Measurements from ENCODE around the gene KLF13.
A peak's percentile ranks its signal among the peaks of the same experiment; 100 is the strongest.

Gene KLF13

DNA sequence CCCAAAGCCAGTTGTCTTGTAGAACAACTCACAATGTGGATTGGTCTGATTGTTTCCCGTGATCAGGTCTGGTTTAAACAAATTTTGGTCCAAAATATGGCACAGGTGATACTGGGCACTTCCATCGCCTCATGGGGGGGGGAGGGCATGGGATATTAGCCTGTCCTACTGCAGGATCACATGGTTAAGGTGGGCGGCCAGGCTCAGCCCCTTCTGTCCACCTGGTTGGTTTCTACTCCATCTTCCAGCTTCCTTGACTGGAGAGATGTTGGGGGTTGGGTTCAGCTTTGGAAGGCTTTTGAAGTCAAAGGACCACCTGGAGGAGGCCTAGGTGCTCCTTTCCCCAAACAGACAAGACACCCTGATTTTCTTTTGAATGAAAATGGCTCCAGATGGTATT lies 7.2 kb downstream of the KLF13 start:
- no peak for DNase-seq

DNA sequence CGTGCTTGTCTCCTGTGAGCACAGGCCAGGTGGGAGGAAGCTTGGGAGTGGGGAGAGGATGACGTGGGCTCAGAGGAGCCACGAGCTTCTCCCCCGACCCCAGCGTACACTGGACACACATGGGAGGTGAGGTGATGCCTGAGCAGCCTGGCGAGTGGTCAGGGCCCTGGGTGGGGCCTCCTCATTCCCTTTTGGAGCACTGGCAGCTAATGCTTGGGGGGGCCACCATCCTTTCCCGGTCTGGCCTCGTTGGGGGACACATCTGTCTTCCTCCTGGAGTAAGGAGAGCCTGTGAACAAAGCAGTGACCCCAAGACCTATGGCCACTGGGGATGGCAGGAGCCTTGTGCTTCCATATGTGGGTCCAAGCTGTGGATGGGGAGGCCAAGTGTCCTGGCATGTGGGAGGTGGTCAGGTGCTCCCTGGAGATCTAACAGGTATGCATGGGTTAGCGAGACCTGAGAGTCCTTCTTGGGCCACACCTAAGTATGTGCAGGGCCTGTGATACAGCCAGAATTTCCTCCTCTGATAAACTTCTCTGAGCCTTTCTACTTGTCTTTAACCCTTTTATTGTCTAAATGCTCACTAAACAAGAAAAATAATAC lies 9.5 kb downstream of the KLF13 start:
- no peak for DNase-seq

DNA sequence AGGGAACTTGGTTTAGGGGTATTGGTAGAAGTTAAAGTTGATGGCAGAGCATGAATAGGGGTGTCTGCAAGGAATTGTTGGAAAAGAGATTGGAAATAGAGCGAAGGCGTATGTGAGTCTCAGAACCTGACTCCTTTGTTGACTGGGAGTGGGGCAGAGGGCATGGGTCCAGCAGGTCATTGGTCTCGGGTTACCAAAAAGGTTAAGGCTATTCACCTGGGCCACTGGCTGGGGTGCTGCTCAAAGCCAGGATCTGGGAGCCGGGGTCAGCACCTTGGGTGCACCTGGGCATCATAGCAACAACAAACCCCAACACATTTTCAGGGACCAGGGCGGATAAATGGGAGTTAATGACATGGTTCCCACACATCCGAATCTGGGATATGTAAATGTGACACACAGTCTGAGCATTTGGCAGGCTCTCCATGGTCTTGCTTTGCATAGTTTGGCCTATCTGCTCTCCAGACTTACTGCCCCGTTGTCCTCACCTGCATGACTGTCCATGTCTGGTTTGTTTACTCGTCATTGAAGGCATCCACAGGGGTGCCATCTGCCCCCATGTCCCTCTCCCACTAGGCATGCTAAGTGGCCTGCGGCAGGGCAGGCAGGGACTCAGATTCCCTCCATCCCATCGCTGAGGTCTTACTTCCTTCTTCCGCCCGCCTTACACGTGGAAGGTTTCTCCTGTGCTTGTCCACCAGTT lies 10.1 kb downstream of the KLF13 start:
- no peak for DNase-seq

DNA sequence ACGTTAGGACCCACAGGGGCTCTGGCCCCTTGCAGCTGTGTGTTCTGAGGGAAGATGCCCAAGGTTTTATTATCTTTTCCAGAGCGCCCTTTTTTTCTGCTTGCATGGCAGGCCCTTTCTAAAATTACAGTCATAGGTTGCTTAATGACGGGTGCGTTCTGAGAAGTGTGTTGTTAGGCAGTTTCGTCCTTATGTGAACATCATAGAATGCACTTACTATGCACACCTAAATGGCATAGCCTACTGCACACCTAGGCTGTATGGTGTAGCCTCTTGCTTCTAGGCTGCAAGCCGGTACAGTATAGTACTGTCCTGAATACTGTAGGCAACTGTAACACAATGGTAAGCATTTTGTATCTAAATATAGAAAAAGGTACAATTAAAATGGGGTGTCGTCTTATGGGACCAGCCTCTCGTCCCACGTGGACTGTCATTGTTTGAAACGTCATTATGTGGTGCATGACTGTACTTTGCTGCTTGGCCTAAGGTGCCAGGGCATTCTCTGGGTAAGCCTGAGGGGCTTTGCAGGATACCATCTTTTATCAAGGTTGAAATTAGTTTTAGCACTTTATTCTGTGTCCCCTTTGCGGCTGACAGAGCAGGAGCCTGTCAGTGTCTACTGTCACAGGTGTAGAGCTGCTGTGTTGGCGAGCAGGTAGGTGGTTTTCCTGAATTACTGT lies 10.9 kb downstream of the KLF13 start:
- DNase-seq, result no peak

DNA sequence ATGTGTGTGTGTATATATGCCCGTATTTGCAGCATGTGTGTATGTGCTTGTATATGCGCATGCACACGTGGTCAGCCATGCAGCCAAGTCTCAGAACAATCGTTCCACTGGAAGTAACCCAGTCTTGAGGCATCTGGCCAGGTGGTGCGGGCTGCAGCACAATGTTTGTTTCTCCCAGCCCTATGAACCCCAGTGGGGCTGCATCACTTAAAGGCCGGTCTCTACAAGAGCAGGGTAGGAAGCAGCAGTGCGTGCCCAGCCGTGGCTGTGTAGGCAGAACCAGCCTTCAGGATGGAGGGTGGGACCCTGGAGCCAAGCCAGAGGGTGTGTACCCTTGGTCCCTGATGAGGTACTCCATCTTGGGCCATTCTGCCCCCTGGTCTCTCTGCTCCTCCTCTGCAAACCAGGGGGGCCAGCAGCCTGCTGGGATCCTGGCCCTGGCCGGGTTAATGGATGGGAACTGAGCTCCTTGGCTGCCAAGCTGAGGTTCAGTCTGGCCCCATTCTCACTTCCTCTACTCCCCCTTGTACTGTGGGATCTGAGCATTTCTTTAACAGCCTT lies 11.8 kb downstream of the KLF13 start:
- no peak for DNase-seq

DNA sequence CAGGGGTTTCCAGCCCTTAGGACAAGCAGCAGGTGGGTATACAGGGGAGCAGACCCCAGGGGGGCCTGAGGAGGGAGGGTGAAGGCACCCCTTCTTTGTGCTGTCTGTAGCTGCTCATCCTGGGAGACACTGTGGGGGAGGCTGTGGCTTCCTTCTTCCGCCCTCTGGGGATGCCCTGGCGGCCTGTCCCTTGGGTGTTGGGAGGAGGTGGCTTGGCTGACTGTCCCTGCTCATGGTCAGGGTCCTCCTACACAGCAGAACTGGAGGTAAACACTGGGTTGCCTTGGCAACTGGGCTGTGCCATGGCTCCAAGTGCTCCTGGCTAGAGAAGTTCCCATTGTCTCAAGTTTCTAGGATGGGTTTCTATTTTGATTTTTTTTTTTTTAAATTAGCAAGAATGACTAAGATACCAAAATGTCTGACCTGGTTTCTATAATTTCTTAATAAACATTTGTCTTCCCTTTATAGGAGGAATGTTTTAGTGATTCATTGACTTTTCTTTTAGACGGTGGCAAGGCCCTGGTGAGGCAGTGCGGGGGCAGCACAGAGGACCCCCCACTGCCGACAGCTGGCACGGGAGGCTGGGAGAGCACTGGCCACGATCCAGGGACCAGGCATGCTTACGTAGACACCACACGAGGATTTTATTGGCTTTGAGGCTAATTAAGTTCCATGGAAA lies 12.4 kb downstream of the KLF13 start:
- DNase-seq, result no peak

DNA sequence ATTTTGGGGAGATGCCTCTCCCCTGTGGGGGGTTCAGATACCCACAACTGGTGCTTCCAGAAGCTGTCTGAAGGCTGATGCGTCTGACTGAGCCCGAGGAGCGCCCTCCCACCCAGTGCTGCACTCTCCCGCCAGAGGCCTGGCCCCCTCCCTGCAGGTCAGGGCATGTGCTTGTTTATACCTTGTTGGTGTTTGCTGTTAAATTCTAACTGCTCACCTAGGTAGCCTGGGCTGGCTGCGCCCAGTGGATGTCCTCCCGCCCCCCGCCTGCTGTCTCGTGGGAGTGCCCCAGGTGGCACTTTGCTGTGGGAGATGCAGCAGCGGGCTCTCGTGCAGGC lies 12.9 kb downstream of the KLF13 start:
- DNase-seq, result no peak

DNA sequence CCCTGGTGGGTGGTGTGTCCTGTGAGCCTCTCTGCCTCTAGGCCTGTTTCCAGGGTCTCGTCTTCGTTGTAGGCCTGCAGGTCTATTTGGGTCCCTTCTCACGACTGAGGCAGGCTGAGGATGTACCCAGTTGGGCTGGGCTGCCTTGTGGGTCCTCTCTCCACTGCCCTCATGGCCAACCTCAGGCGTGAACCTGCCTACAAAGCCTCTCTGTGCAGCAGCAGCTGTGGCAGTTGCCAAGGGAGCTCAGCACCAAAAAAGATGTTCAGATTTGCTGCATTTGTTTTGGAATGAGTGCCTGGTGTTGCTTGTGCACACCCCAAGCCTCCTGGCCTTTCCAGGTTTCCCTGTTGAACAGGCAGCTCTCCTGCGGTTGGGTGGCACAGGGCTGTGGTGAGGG lies 13.4 kb downstream of the KLF13 start:
- no peak for DNase-seq

DNA sequence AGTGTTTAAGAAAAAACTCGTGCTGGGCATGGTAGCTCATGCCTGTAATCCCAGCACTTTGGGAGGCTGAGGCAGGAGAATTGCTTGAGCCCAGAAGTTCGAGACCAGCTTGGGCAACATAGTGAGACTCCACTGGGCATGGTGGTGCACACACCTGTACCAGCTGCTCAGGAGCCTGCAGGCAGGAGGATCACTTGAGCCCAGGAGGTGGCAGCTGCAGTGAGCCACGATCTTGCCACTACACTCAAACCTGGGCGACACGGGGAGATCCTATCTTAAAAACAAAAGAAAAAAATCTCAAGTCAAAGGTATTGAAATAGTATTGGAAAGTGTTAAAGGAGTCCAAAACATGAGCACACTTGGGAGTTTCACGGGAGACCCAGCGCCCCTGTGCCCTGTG lies 14.0 kb downstream of the KLF13 start:
- no peak for DNase-seq

DNA sequence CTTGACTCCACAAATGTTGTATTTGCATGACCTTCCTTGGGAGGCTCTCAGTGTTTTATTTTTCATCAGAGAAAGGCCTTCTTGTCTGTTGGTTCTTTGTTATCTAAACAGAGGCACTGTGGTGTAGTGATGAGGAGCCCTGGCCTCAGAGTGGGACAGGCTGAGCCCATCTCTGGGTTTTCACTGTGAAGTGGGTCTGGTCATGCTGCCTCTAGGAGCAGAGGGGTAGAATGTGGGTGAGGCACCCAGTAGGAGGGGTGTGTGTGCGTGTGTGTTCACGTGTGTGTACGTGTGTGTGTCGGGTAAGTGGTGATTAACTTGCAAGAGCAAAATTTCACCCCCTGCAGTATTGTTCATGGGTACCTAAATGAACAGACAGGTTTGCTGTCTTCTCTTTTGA lies 14.4 kb downstream of the KLF13 start:
- peak; percentile 62 for DNase-seq

DNA sequence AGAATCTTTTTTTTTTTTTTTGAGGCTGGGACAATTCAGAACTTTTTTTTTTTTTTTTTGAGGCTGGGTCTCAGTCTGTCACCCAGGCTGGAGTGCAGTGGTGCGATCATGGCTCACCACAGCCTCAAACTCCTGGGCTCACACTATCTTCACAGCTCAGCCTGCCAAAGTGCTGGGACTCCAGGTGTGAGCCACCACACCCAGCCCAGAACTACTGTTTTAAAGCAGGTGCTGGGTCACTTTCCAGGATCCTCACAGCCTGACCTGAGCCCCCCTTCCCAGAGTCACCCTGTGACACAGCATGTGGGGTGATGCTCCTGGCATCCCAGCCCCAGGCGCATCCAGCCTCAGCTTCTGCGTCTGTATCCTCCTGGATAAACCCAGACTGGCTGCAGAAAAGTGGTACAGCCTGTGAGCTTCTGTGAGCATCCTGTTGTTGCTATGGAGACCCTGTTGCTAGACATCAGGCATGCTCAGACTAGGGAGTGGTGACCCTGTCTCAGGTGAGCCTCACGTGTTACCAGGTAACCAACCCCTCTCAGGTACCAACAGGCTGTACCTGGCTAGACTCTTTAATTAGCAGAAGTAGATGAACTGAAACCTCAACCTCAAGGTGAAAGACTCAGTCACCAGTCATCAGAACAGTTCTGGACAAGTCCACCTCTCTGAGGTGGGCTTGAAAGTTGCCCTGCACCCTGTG lies 15.0 kb downstream of the KLF13 start:
- DNase-seq, result no peak

DNA sequence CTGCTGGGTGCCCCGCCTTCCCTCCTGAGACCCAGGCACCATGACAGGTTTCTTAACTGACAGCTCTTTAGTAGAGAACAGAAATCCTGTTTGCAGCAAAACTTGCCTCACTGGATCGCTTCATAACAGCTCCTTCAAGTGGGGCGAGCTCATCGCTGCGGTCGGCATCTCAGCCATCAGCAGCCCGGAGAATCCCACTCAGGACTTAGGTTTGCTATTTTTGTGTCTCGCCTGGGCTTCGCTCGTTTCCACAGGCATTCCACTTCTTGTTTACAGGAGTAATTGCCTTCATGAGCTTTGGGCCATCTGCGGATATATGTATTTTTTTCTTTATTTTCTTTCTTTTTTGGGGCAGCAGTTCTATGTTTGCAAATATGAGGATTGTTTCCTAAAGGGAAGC lies 15.7 kb downstream of the KLF13 start:
- no peak for DNase-seq

DNA sequence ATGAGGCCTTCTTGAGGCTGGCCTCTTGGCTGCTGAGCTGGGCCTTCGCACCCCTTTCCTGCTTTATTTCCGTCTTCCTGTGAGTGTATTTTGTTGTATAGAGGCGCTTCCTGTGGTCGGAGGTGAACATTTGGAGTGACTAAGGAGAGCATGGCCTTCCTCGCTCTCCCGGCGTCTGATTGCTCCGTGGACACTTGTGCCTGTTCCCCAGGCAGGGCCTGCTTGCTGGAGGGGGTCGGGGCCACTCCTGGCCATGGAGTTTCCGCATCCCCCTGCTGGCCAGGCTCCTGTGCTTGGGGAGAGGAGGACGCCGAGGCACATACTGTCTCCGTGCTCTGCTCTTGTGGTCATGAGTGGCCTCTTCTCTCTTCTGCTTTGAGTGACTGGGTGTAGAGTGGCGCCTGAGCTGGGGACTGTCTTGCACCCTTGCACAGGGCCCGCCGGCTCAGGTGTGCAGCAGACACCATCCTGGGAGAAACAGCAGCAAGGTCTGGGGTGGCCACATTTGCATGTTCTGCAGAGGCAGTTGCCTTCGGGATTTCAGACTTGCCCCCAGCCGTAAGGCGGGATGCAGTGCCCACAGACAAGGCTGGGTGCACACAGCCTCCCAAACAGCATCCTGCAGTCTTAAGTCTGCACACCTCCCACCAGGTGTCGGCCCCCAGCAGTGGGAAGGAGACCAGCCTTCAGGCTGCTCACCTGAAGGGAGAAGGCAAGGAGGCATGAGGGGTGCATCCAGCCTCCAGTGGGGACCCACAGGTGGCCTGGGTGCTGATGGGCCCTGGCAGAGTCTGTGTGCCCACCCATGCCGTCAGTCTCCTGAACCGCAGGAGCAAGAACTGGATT lies 16.4 kb downstream of the KLF13 start:
- no peak for DNase-seq

DNA sequence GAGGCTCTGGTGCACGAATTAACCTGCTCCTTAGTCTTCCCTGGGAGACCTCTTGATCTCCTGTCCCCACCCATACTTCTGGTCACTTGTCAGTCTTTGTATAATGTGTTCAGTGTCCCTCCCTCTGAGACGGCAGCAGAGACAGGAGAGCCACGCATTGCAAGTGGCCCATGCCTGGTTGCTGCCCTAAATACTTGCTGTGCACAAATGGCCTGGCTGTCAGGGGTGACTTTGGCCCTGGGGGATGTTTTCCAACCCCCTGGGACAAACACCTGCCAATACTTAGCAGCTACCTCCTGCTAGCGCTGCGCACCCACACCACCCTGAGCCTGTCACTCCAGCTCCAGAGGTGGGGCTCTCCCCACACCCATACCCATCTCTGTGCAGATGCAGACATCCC lies 17.2 kb downstream of the KLF13 start:
- no peak for DNase-seq

DNA sequence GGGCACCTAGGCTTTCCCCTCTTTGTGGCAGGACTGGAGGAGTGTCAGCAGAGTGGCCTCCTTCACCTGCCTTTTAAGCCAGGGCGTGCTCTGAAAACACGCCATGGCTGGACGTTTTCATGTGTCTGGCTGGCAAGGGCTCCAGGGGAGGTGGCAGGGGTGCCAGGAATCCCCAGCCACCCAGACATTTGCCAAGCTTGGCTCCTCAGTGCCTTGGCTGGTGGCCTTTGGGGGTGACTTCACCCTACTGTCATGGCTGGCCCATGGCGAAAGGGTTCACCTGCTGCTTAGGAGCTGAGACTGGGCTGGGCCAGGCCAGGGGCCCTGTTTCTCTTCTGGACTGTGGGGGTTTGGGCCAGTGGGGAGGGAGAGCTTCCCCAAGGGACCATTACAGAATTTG lies 17.6 kb downstream of the KLF13 start:
- DNase-seq, result no peak

DNA sequence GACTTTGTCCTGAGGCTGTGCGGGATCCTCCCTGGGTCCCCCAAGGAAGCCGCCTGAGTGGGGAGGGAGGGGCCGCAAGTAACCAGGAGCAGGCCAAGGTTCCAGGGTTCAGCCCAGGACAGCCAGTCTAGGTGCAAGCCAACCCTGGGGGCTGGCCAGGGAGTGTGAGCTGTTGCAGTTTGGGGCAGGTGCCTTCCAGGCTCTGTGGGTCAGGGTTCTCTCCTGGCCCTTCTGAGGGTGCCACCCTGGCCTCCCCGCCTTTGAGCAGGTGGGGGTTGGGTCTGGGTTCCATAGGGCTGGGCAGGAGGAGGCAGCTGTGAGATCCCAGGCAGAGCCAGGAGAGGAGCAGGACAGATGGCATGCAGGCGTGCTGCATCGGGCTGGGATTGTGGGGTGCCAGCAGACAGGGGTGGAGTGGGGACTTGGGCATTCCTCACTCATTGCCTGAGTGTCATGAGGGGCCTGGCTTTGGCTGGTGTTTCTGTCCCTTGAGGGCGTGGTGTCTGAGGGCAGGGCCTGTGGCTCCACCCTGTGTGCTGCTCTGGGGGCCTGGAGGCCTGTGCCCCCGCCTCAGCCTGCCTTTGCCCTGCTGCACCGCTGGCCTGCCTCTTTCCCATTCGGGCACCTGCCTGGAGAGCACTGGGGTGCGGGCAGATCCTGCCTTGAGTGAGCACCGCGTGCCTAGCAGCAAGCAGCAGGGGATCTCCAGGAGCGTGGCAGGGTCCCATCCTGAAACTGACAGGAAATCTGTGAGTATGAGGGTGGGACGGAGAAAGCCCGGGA lies 18.4 kb downstream of the KLF13 start:
- DNase-seq, result no peak

DNA sequence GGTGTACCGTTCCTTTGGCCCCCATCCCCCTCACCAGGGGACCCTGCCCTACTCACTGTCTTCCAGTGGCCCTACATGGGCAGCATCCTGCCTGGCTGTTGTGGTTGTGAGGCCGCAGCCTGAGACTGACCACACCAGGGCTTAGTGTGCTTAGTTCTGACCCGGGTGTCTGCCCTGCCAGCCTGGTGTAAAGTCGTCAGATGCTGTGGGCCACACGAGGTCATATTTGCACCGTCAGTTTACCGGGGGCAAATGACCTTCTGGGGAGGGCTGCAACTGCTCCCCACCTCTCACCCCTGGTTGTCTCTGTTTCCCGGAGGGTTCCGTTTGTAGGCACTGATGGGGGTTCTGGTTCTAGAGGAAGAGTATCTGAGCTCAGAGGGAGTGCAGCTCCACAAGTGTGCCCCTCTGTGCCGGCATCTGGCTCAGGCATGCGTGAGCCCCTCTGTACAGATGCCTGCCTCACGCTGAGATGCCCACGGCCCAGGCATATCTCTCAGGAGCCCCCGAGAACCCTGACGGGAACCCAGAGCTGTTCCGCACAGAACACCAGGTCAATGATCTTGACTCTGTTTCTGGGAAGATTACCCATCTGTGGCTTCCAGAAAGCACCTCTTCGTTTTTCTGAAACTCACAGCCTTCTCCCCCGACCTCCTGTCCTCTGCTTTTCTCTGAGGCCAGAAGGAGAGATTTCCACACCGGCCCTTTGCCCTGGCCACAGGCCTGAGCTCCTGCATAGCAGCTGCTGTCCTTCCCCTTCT lies 19.2 kb downstream of the KLF13 start:
- no peak for DNase-seq

DNA sequence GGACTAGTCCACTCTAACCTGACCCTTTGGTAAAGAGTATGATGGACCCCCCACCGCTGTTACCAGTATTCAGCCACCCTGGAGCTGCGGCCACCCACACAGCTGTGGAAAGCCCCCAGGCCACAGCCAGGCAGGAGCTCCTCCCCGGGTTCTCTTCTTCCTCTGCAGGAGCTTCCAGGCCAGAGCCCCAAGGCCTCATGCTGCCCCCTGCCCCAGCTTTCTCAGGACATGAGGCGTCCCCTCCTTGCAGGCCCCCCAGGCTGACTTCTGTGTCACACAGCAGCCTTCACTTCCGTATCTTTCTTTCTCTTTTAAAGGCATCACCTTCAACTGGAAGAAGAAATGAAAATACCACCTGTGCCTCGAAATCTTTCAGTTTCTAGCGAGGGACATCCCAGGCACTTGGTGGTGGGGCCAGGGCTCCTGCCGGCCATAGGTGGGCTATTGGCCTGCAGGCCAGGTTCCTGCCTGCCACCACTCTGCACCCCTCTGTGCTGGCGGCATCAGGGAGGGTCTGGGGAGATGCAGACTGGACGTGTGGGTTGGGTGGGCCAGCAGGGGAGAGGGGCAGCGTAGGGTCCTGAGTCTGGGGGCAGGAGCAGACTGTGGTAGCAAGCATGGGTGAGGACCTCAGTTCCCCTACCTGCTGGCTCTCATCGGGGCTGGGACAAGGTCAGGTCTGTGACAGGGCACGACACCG lies 19.9 kb downstream of the KLF13 start:
- no peak for DNase-seq

DNA sequence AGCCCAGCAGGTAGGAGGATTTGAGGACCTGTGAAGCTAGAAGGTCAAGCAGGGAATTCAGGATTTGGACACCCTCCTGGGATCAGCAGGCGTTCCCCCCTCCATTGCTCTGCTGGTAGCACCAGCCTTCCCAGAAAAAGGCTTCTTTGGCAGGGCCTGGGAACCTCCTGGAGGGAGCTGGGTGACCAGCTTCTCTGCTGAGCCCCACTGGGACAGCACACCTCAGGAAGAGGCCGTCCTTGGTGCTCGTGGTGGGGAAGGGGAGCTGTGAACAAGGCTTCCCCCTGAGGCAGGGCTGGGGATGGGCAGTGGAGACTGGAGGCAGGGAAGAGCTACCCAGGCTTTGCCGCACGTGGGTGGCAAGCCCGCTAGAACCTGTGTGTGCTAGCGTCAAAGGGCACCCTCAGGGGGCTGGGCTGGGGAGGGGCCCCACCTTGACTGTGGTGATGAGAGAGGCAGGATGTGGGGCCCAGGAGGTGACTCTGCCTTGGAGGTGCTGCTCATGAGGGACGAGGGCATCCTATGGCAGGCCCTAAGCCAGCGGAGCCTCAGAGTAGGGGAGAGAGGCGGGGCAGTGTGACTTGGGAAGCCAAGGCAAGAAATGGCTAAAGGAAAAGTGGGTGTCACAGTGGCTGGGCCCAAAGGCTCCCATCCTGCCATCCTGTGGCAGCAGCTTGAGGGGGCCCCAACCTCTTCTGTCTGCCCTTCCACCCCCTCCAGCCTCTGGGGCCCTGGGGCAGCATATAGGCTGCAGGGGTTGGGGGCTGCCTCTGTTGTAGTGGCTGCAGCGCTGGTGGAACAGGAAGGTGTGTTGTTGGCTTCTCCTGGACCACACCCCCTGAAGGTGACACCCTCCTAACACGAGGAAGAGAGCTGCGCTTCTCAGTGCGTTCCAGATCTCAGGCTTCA lies 20.7 kb downstream of the KLF13 start:
- DNase-seq, result no peak

All from midbrain (tissue), 1 donor.